OCI-M2 (cell line): ENCODE measurements around the gene PALMD.

ENCODE experiments used
- DNase-seq: peaks from one replicate; lab custom pipeline; 2025; ENCODE audit not compliant: unreplicated experiment; lab: John Stamatoyannopoulos, UW

Gene PALMD

GRCh38 chr1:99658031-99658290 lies 12.0 kb downstream of the PALMD start:
- DNase-seq, result no peak

- DNase-seq, result no peak
Measured at GRCh38 chr1:99659755-99660210, 13.9 kb downstream of the PALMD start.

GRCh38 chr1:99660496-99660895 lies 14.6 kb downstream of the PALMD start:
- DNase-seq, result no peak

- DNase-seq, result no peak
Measured at GRCh38 chr1:99661780-99662179, 15.9 kb downstream of the PALMD start.

GRCh38 chr1:99662539-99663080 lies 16.7 kb downstream of the PALMD start:
- no peak for DNase-seq

- DNase-seq, result no peak
Measured at GRCh38 chr1:99663501-99663900, 17.6 kb downstream of the PALMD start.

- no peak for DNase-seq
Measured at GRCh38 chr1:99665212-99665611, 19.3 kb downstream of the PALMD start.

- DNase-seq, result no peak
Measured at GRCh38 chr1:99669376-99669775, 23.5 kb downstream of the PALMD start.

- no peak for DNase-seq
Measured at GRCh38 chr1:99669821-99670220, 23.9 kb downstream of the PALMD start.

- DNase-seq, result no peak
Measured at GRCh38 chr1:99670583-99670982, 24.7 kb downstream of the PALMD start.

- DNase-seq, result no peak
Measured at GRCh38 chr1:99672038-99672437, 26.1 kb downstream of the PALMD start.

- DNase-seq, result no peak
Measured at GRCh38 chr1:99672530-99673213, 26.8 kb downstream of the PALMD start.

GRCh38 chr1:99673315-99673714 lies 27.4 kb downstream of the PALMD start:
- DNase-seq, result no peak

GRCh38 chr1:99674115-99675064 lies 28.5 kb downstream of the PALMD start:
- no peak for DNase-seq

GRCh38 chr1:99675292-99675691 lies 29.4 kb downstream of the PALMD start:
- DNase-seq, result no peak

- no peak for DNase-seq
Measured at GRCh38 chr1:99675994-99676393, 30.1 kb downstream of the PALMD start.

GRCh38 chr1:99676876-99677275 lies 31.0 kb downstream of the PALMD start:
- no peak for DNase-seq

- no peak for DNase-seq
Measured at GRCh38 chr1:99677416-99677815, 31.5 kb downstream of the PALMD start.

- DNase-seq, result no peak
Measured at GRCh38 chr1:99680270-99680669, 34.4 kb downstream of the PALMD start.

GRCh38 chr1:99681583-99681982 lies 35.7 kb downstream of the PALMD start:
- no peak for DNase-seq

GRCh38 chr1:99682291-99682751 lies 36.4 kb downstream of the PALMD start:
- no peak for DNase-seq
